Measurements from ENCODE around the gene TULP1. TPM values are rescaled to one million over a fixed set of nuclear protein-coding genes. Genes with fewer than 3 reads are reported as not detected.

TULP1 gene
- total and polyA plus RNA-seq, 4 donors, result not detected

Small RNAs within 50 kb of the gene (small RNA-seq; reads per million reads assigned to genes)
- gene MIR7111, result not detected

Other genes with a start within 250 kb of the TULP1 start
- 1 to 10 TPM; 3.3 to 6.3 TPM for gene DEF6, start 215.1 kb downstream of the TULP1 start, total RNA-seq
- gene DEF6, start 215.1 kb downstream of the TULP1 start, polyA plus RNA-seq, result 1 to 10 TPM; 1.0 to 1.6 TPM
- 1 to 10 TPM; 2.1 to 7.3 TPM for gene PPARD, start 170.3 kb downstream of the TULP1 start, total RNA-seq
- 1 to 10 TPM; 2.8 to 7.8 TPM for gene PPARD, start 170.3 kb downstream of the TULP1 start, polyA plus RNA-seq
- 1 to 10 TPM in 1 of 2 donors, under 1 TPM in 1; 0.84 to 4.2 TPM for gene FANCE, start 60.6 kb downstream of the TULP1 start, total RNA-seq
- gene FANCE, start 60.6 kb downstream of the TULP1 start, polyA plus RNA-seq, result under 1 TPM; 0.11 to 0.74 TPM
- 1,000 to 10,000 TPM in 1 of 2 donors, 100 to 1,000 TPM in 1; 363 to 1,235 TPM for gene RPL10A, start 44.5 kb downstream of the TULP1 start, total RNA-seq
- 100 to 1,000 TPM; 213 to 694 TPM for gene RPL10A, start 44.5 kb downstream of the TULP1 start, polyA plus RNA-seq
- 1 to 10 TPM; 1.9 to 5.8 TPM for gene TEAD3, start 15.8 kb downstream of the TULP1 start, total RNA-seq
- gene TEAD3, start 15.8 kb downstream of the TULP1 start, polyA plus RNA-seq, result 1 to 10 TPM; 3.3 to 6.8 TPM
- 100 to 1,000 TPM in 1 of 2 donors, 10 to 100 TPM in 1; 10.3 to 132 TPM for gene FKBP5, start 176.0 kb upstream of the TULP1 start, total RNA-seq
- gene FKBP5, start 176.0 kb upstream of the TULP1 start, polyA plus RNA-seq, result 10 to 100 TPM; 61.7 to 65.8 TPM
- under 1 TPM in 1 of 2 donors, not detected in 1; 0.42 TPM for gene ARMC12, start 224.1 kb upstream of the TULP1 start, total RNA-seq
- under 1 TPM; 0.43 to 0.64 TPM for gene ARMC12, start 224.1 kb upstream of the TULP1 start, polyA plus RNA-seq